Measurements from ENCODE around the gene DVL1.

The DVL1 gene

DNA sequence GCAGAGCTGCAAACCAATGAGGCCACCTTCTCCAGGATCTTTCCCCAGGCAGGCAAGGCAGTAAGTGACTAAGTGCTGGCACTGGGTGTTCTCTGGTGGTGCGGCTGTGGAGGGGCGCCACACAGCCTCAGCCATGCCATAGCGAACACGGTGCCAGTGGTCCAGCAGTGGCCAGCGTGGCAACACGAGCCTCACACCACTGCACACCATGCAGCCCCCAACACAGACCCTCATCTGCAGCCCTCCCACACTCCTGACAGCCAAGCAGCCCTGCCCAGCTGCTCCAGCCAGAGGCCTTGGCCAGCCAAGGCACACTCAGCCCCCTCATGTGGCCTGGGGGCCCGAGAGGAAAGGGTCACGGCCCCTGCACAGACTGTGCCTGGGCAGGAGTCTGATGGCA is 27.7 kb downstream of the DVL1 start:
- TF ChIP-seq CREB1 (IDR thresholded peaks at IDR 0.05; ENCODE audit: low read depth) = no peak
- no peak for TF ChIP-seq ZBTB7A (IDR thresholded peaks at IDR 0.05; ENCODE audit: low read depth)
- no peak for TF ChIP-seq TAF1 (IDR thresholded peaks at IDR 0.05; ENCODE audit: low read depth)
- no peak for TF ChIP-seq TEAD4 (IDR thresholded peaks at IDR 0.05)
- no peak for TF ChIP-seq CEBPB (IDR thresholded peaks at IDR 0.05)
- TF ChIP-seq YY1 (IDR thresholded peaks at IDR 0.05; ENCODE audit: low read depth) = no peak

DNA sequence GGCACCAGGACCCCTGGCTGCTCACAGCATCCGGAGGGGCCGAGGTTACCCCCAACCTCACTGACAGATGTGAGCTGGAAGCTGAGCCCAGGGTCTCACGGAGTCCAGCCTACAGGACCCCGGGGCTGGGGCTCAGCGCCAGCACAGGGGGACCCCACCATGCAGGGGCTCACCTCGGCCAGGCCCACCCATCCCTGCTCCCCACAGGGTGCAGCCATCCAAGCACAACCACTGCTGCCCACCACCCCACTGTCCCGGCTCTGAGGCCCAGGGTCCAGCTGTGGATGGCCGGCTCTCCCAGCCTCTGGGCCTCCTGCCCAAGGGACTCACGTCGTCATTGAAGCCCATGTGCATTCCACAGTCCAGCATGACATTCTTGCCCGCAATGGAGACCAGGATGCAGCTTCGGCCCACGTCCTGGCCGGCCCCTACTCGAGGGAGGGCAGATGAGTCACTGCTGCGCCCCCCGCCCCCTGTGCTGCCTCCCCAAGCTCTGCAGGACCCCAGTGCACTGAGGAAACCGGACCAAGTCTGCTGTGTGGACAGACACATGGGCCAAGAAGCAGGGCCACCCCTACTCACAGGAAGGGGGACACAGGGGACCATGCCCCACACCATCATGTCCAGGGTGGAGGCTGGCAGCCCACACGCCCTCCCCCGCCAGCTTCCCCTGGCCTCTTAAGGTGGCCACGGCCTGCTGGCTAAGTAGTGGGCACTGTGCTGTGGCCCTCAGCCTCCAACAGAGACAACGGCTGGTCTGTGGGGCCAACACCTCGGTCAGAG is 28.4 kb downstream of the DVL1 start:
- TF ChIP-seq EGR1 (IDR thresholded peaks at IDR 0.05) = no peak
- TF ChIP-seq ZBTB7A (IDR thresholded peaks at IDR 0.05; ENCODE audit: low read depth) = 0 out of 2 replicates have a peak, but pooled peaks have one; percentile 13
- no peak for TF ChIP-seq CEBPB (IDR thresholded peaks at IDR 0.05)
- no peak for TF ChIP-seq YY1 (IDR thresholded peaks at IDR 0.05; ENCODE audit: low read depth)
- no peak for TF ChIP-seq CREB1 (IDR thresholded peaks at IDR 0.05; ENCODE audit: low read depth)

DNA sequence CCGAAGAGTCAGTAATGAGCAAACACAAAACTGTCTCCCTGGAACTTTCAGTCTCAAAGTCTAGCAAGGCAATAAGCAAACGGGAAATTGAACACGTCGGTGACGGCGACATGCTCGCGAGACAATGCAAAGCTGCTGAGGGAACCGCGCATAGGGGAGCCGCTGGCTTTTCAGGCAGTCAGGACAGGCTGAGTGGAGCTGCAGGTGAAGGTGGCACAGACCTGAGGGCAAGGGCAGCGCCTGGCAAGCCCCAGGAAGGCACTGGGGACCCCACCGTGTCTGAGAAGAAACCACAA is 29.6 kb downstream of the DVL1 start:
- no peak for TF ChIP-seq TCF12 (IDR thresholded peaks at IDR 0.05; ENCODE audit: low read depth)
- TF ChIP-seq, protein P1, sequence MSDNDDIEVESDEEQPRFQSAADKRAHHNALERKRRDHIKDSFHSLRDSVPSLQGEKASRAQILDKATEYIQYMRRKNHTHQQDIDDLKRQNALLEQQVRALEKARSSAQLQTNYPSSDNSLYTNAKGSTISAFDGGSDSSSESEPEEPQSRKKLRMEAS (IDR thresholded peaks at IDR 0.05) = no peak
- no peak for TF ChIP-seq EGR1 (IDR thresholded peaks at IDR 0.05)
- TF ChIP-seq RAD21 (IDR thresholded peaks at IDR 0.05; ENCODE audit: low read depth) = no peak
- no peak for TF ChIP-seq YY1 (IDR thresholded peaks at IDR 0.05; ENCODE audit: low read depth)
- no peak for TF ChIP-seq CEBPB (IDR thresholded peaks at IDR 0.05)
- no peak for TF ChIP-seq TAF1 (IDR thresholded peaks at IDR 0.05; ENCODE audit: low read depth)
- TF ChIP-seq EP300 (IDR thresholded peaks at IDR 0.05; ENCODE audit: borderline replicate concordance) = no peak
- TF ChIP-seq, protein P2, sequence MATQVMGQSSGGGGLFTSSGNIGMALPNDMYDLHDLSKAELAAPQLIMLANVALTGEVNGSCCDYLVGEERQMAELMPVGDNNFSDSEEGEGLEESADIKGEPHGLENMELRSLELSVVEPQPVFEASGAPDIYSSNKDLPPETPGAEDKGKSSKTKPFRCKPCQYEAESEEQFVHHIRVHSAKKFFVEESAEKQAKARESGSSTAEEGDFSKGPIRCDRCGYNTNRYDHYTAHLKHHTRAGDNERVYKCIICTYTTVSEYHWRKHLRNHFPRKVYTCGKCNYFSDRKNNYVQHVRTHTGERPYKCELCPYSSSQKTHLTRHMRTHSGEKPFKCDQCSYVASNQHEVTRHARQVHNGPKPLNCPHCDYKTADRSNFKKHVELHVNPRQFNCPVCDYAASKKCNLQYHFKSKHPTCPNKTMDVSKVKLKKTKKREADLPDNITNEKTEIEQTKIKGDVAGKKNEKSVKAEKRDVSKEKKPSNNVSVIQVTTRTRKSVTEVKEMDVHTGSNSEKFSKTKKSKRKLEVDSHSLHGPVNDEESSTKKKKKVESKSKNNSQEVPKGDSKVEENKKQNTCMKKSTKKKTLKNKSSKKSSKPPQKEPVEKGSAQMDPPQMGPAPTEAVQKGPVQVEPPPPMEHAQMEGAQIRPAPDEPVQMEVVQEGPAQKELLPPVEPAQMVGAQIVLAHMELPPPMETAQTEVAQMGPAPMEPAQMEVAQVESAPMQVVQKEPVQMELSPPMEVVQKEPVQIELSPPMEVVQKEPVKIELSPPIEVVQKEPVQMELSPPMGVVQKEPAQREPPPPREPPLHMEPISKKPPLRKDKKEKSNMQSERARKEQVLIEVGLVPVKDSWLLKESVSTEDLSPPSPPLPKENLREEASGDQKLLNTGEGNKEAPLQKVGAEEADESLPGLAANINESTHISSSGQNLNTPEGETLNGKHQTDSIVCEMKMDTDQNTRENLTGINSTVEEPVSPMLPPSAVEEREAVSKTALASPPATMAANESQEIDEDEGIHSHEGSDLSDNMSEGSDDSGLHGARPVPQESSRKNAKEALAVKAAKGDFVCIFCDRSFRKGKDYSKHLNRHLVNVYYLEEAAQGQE (IDR thresholded peaks at IDR 0.05; ENCODE audit: low read depth) = no peak
- TF ChIP-seq TEAD4 (IDR thresholded peaks at IDR 0.05) = no peak
- no peak for TF ChIP-seq CREB1 (IDR thresholded peaks at IDR 0.05; ENCODE audit: low read depth)
- TF ChIP-seq FOXM1 (IDR thresholded peaks at IDR 0.05; ENCODE audit: borderline replicate concordance, low read depth) = no peak

DNA sequence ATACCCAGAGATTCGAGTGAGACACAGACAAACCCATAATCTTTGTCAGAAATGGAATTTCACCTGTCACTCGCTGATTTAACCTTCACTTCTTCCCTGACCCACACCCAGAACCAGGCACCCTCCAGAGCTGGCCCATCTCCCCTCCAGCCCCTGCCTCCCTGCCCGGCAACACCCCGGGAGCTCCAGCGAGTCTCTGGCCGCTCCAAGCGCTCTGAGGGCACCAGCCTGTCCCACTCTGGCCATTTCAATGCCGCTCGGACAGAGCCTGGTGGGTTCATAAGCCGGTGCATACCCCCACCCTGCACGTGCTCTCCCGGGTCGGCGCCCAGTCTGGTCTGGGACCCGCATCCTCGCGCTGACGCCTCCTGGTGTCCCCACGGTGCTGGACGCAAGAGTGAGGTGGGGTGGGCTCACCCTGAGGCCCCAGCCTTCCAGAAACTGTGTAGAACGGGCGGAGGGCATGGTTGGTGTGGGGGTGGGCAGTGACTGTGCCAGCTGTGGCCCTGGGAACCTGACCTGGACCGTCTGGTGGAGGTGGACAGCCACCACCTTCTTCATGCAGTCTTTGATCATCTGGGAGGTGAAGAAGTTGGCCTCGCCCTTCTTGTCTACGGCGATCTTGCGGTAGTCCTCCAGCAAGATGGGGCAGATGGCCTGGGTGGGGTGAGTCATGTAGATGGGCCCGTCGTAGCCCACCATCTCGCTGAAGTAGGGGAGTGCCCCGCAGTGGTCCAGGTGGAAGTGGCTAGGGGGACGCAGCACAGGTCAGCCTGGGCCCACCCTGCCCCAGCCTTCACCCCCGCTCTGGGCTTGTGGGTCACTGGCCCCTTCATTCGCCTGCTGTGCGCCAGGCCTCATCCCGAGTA is 30.2 kb downstream of the DVL1 start:
- no peak for TF ChIP-seq CEBPB (IDR thresholded peaks at IDR 0.05)
- TF ChIP-seq FOXM1 (IDR thresholded peaks at IDR 0.05; ENCODE audit: borderline replicate concordance, low read depth) = no peak
- TF ChIP-seq YY1 (IDR thresholded peaks at IDR 0.05; ENCODE audit: low read depth) = no peak
- TF ChIP-seq TEAD4 (IDR thresholded peaks at IDR 0.05) = no peak
- TF ChIP-seq NFIC (IDR thresholded peaks at IDR 0.05) = no peak
- TF ChIP-seq RAD21 (IDR thresholded peaks at IDR 0.05; ENCODE audit: low read depth) = no peak
- no peak for TF ChIP-seq EP300 (IDR thresholded peaks at IDR 0.05; ENCODE audit: borderline replicate concordance)
- no peak for TF ChIP-seq CREB1 (IDR thresholded peaks at IDR 0.05; ENCODE audit: low read depth)
- TF ChIP-seq TAF1 (IDR thresholded peaks at IDR 0.05; ENCODE audit: low read depth) = no peak
- TF ChIP-seq ZBTB7A (IDR thresholded peaks at IDR 0.05; ENCODE audit: low read depth) = no peak
- TF ChIP-seq, protein P1 (IDR thresholded peaks at IDR 0.05) = no peak
- no peak for TF ChIP-seq TCF12 (IDR thresholded peaks at IDR 0.05; ENCODE audit: low read depth)
- TF ChIP-seq, protein P3, sequence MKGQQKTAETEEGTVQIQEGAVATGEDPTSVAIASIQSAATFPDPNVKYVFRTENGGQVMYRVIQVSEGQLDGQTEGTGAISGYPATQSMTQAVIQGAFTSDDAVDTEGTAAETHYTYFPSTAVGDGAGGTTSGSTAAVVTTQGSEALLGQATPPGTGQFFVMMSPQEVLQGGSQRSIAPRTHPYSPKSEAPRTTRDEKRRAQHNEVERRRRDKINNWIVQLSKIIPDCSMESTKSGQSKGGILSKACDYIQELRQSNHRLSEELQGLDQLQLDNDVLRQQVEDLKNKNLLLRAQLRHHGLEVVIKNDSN (IDR thresholded peaks at IDR 0.05) = no peak
- no peak for TF ChIP-seq EGR1 (IDR thresholded peaks at IDR 0.05)
- TF ChIP-seq, protein P2 (IDR thresholded peaks at IDR 0.05; ENCODE audit: low read depth) = no peak

DNA sequence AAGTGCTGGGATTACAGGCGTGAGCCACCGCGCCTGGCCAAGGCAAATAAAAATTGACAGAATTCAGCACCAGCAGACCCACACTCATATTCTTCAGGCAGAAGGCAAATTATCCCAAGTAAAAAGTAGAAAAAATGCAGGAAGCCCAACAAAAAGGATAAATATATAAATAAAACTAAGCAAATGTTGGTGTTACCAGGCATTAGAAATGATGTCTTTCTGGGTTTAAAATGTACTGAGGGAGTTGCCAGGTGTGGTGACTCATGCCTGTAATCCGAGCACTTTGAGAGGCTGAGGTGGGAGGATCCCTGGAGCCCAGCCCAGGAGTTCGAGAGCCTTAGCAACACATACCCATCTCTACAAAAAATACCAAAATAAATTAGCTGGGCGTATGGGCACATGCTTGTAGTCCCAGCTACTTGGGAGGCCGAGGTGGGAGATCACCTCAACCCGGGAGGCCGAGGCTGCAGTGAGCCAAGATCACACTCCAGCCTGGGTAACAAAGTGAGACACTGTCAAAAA is 31.0 kb downstream of the DVL1 start:
- TF ChIP-seq TAF1 (IDR thresholded peaks at IDR 0.05; ENCODE audit: low read depth) (no peak), FOXM1 (IDR thresholded peaks at IDR 0.05; ENCODE audit: borderline replicate concordance, low read depth) (no peak), EGR1 (IDR thresholded peaks at IDR 0.05) (no peak), YY1 (IDR thresholded peaks at IDR 0.05; ENCODE audit: low read depth) (no peak), TCF12 (IDR thresholded peaks at IDR 0.05; ENCODE audit: low read depth) (no peak; the same call in 1 of the 2 replicates), TEAD4 (IDR thresholded peaks at IDR 0.05) (peak; percentile 34; the same call in 1 of the 2 replicates), CREB1 (IDR thresholded peaks at IDR 0.05; ENCODE audit: low read depth) (no peak), NFIC (IDR thresholded peaks at IDR 0.05) (peak; percentile 78)
- TF ChIP-seq, protein P1 (IDR thresholded peaks at IDR 0.05) = peak; percentile 42; the same call in 1 of the 2 replicates
- TF ChIP-seq, protein P3 (IDR thresholded peaks at IDR 0.05) = no peak
- TF ChIP-seq, protein P2 (IDR thresholded peaks at IDR 0.05; ENCODE audit: low read depth) = no peak

All from Ishikawa (cell line).